WTC11 (cell line): ENCODE measurements around the gene KNOP1. TPM values are rescaled to one million over a fixed set of nuclear protein-coding genes. Genes with fewer than 3 reads are reported as not detected.

Source experiments
- ATAC-seq: fragments of 200-7000 bp; cut with Tn5 transposase; 2 replicates; pipeline ENCODE4 v1.10.0; 2021; ENCODE audit warnings: mild to moderate bottlenecking, moderate library complexity
- CTCF ChIA-PET: fragments of 300-600 bp; sonication (Branson Sonifier 250); formaldehyde crosslinking; loops from one replicate; lab custom pipeline; 2021; ENCODE audit warnings: antibody characterized with exemption; lab: Charles Lee
- POLR2A ChIA-PET: fragments of 350-600 bp; sonication (Branson Sonifier 250); formaldehyde crosslinking; loops from one replicate; lab custom pipeline; 2021; ENCODE audit warnings: antibody characterized with exemption; lab: Charles Lee
- DNase-seq: peaks from one replicate; pipeline ENCODE4 v3.0.0; 2021; ENCODE audit warnings: low spot score
- H3K27ac Mint-ChIP-seq: 2 replicates; pipeline ENCODE4 v1.8.0; 2021; ENCODE audit warnings: mixed read lengths
- H3K27me3 Mint-ChIP-seq: 2 replicates; pipeline ENCODE4 v1.8.0; 2021; ENCODE audit warnings: low read depth, mild to moderate bottlenecking, moderate library complexity, mixed read lengths
- H3K36me3 Mint-ChIP-seq: 2 replicates; pipeline ENCODE4 v1.8.0; 2021; ENCODE audit warnings: mixed read lengths
- H3K4me1 Mint-ChIP-seq: 2 replicates; pipeline ENCODE4 v1.8.0; 2022; ENCODE audit warnings: mixed read lengths
- H3K4me3 Mint-ChIP-seq: 2 replicates; pipeline ENCODE4 v1.8.0; 2021; ENCODE audit warnings: mild to moderate bottlenecking, moderate library complexity, mixed read lengths
- H3K9me3 Mint-ChIP-seq: 2 replicates; pipeline ENCODE4 v1.8.0; 2021; ENCODE audit warnings: mixed read lengths
- ELF4 ChIP-seq: sonication (generic); formaldehyde crosslinking; IDR thresholded peaks from 2 replicates; pipeline ENCODE4 v1.8.1; 2022; ENCODE audit warnings: low read depth, mild to moderate bottlenecking, moderate library complexity, missing genetic modification reagents
- ETV6 ChIP-seq: sonication (generic); formaldehyde crosslinking; IDR thresholded peaks from 2 replicates; pipeline ENCODE4 v1.8.1; 2022; ENCODE audit warnings: mild to moderate bottlenecking, missing genetic modification reagents
- FOXJ3 ChIP-seq: sonication (generic); formaldehyde crosslinking; IDR thresholded peaks from 2 replicates; pipeline ENCODE4 v1.9.0; 2021; ENCODE audit warnings: missing genetic modification reagents, mild to moderate bottlenecking, borderline replicate concordance
- GRHL2 ChIP-seq: fragments of 250-450 bp; sonication (Bioruptor Pico); IDR thresholded peaks from 2 replicates; pipeline ENCODE4 v1.8.0; 2022; ENCODE audit warnings: mild to moderate bottlenecking, moderate library complexity; ENCODE audit not compliant: insufficient replicate concordance, severe bottlenecking
- JUN ChIP-seq: sonication (generic); formaldehyde crosslinking; IDR thresholded peaks from 2 replicates; pipeline ENCODE4 v1.8.0; 2023; ENCODE audit warnings: mild to moderate bottlenecking, missing genetic modification reagents
- MAX ChIP-seq: sonication (generic); formaldehyde crosslinking; IDR thresholded peaks from 2 replicates; pipeline ENCODE4 v1.8.0; 2022; ENCODE audit warnings: mild to moderate bottlenecking, missing genetic modification reagents
- RELA ChIP-seq: sonication (generic); formaldehyde crosslinking; IDR thresholded peaks from 2 replicates; pipeline ENCODE4 v1.8.1; 2022; ENCODE audit warnings: missing genetic modification reagents, mild to moderate bottlenecking, borderline replicate concordance
- TCF7 ChIP-seq: sonication (generic); formaldehyde crosslinking; IDR thresholded peaks from 2 replicates; pipeline ENCODE4 v1.8.0; 2022; ENCODE audit warnings: mild to moderate bottlenecking, low read depth, missing genetic modification reagents, moderate library complexity
- USF1 ChIP-seq: sonication (generic); formaldehyde crosslinking; IDR thresholded peaks from 2 replicates; pipeline ENCODE4 v1.8.0; 2022; ENCODE audit warnings: mild to moderate bottlenecking, missing genetic modification reagents
- ZNF281 ChIP-seq: sonication (generic); formaldehyde crosslinking; IDR thresholded peaks from 2 replicates; pipeline ENCODE4 v1.8.0; 2023; ENCODE audit warnings: mild to moderate bottlenecking, missing genetic modification reagents
- ZNF423 ChIP-seq: fragments of 250-450 bp; sonication (Bioruptor Pico); IDR thresholded peaks from 2 replicates; pipeline ENCODE4 v2.1.2; 2022; ENCODE audit warnings: mild to moderate bottlenecking, moderate library complexity
- total RNA-seq: library from RNA; stranded (reverse); gene quantifications from 3 replicates; pipeline ENCODE4 v1.2.3, GENCODE V29; 2021
- TF ChIP-seq, protein P1 (sequence below): sonication (generic); formaldehyde crosslinking; IDR thresholded peaks from 2 replicates; pipeline ENCODE4 v1.8.0; 2022; ENCODE audit warnings: mild to moderate bottlenecking, missing genetic modification reagents
- TF ChIP-seq, protein P2 (sequence below): sonication (generic); formaldehyde crosslinking; IDR thresholded peaks from 2 replicates; pipeline ENCODE4 v1.8.1; 2022; ENCODE audit warnings: mild to moderate bottlenecking, missing genetic modification reagents, moderate library complexity, borderline replicate concordance
- TF ChIP-seq, protein P3 (sequence below): sonication (generic); formaldehyde crosslinking; IDR thresholded peaks from 2 replicates; pipeline ENCODE4 v1.8.1; 2022; ENCODE audit warnings: missing genetic modification reagents, borderline replicate concordance
- TF ChIP-seq, protein P4 (sequence below): fragments of 250-450 bp; sonication (Bioruptor Pico); IDR thresholded peaks from 2 replicates; pipeline ENCODE4 v1.9.0; 2021; ENCODE audit warnings: mild to moderate bottlenecking

Gene KNOP1
- total RNA-seq, 1 experiment from 2014 or later, result 102 TPM

DNA sequence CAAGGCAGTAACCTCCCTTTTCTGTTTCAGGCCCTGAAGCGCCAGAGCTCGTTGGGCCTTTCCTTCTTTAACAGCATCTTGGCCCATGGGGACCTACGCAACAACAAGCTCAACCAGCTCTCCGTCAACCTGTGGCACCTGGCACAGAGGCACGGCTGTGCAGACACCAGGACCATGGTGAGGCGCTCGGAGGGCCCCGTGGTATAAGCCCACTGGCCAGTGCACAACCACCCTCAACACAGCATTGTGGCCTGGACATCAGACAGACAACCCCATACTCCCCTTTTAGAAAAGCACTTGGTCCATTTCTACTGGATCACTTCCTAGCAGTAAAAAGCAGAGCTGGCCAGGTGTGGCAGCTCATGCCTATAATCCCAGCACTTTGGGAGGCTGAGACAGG, 18.6 kb downstream of the KNOP1 start (continued):
- TF ChIP-seq, protein P1, sequence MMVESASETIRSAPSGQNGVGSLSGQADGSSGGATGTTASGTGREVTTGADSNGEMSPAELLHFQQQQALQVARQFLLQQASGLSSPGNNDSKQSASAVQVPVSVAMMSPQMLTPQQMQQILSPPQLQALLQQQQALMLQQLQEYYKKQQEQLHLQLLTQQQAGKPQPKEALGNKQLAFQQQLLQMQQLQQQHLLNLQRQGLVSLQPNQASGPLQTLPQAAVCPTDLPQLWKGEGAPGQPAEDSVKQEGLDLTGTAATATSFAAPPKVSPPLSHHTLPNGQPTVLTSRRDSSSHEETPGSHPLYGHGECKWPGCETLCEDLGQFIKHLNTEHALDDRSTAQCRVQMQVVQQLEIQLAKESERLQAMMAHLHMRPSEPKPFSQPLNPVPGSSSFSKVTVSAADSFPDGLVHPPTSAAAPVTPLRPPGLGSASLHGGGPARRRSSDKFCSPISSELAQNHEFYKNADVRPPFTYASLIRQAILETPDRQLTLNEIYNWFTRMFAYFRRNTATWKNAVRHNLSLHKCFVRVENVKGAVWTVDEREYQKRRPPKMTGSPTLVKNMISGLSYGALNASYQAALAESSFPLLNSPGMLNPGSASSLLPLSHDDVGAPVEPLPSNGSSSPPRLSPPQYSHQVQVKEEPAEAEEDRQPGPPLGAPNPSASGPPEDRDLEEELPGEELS (CRISPR knock-in tag), result no peak
- TF ChIP-seq TCF7 (CRISPR knock-in tag), result no peak
- TF ChIP-seq, all 79 proteins: peak for 0

DNA sequence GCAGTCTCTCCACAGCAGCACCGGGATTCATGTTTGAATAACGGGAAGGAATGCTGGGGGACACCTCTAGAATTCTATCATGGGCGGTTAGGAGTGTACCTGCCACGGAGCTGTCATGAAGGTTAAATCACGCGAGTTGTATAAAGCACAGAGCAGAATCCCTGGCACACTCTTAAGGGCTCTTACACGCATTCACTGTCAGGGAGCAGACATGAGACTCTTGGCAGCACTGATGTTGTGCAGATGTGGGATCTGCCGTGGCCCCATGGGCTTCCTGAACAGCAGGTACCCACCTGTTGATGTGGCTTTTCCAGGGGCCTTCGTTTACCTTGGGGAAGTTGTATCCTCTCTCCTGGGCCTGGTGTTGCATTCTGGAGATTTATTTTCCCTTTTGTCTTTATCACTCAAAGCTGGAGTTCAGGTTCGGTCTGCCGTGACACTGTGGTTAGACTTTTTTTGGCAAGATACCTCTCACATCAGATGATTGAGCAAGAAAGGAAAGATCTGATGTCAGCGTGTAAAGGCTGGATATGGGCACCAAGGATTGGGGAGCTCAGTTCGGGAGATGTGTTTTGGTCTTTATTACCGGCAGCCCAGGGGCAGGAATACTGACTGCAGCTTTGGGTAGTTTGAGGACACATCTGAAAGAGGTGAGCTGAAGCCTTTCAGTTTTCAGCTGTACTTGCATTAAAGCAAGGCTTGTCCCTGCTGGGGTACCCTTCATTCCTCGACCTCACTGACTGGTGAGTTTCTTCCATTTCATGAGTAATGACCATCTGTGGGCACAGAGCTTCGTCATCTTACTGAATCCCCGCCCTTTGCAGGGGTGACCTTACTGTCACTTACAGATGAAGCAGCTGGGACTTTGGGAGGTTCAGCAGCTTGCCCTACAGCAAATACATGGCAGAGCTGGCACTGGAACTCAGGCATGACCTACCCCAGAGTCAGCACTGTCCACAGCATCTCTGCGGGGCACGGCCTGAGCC, 19.3 kb downstream of the KNOP1 start:
- peaks cover 3% of the 10 kb centered on the region; the same call in 1 of the 2 replicates for H3K9me3 Mint-ChIP-seq
- no peaks in the 10 kb centered on the region for H3K4me1 Mint-ChIP-seq
- peak overlapping the region; percentile 18 for H3K27ac Mint-ChIP-seq
- H3K36me3 Mint-ChIP-seq, result peaks cover 75% of the 10 kb centered on the region
- no peaks in the 10 kb centered on the region for H3K27me3 Mint-ChIP-seq
- DNase-seq (no peak), ATAC-seq (no peak)
- TF ChIP-seq, protein P2, sequence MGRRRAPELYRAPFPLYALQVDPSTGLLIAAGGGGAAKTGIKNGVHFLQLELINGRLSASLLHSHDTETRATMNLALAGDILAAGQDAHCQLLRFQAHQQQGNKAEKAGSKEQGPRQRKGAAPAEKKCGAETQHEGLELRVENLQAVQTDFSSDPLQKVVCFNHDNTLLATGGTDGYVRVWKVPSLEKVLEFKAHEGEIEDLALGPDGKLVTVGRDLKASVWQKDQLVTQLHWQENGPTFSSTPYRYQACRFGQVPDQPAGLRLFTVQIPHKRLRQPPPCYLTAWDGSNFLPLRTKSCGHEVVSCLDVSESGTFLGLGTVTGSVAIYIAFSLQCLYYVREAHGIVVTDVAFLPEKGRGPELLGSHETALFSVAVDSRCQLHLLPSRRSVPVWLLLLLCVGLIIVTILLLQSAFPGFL (CRISPR knock-in tag), result no peak
- TF ChIP-seq ZNF423 (CRISPR knock-in tag) (no peak), JUN (CRISPR knock-in tag) (no peak), MAX (CRISPR knock-in tag) (no peak), ELF4 (CRISPR knock-in tag) (no peak)
- TF ChIP-seq, all 79 proteins: peak for 0
- ChIA-PET CTCF (interaction anchor here (2.1 to 2.2 kb wide), 2 partner anchors 18 to 115 kb away, joined by 8 to 11 read pairs; no protein-coding TSS in a partner anchor), POLR2A (interaction anchor here (1.0 to 1.3 kb wide), 2 partner anchors 10 to 20 kb away, joined by 3 to 5 read pairs; no protein-coding TSS in a partner anchor)
- H3K4me3 Mint-ChIP-seq, result no peak overlapping the region

GRCh38 chr16:19697756-19698318, 20.2 kb downstream of the KNOP1 start:
- Mint-ChIP-seq H3K4me1 (no peaks in the 10 kb centered on the region), H3K4me3 (no peak overlapping the region), H3K27ac (no peak overlapping the region), H3K36me3 (peaks cover 69% of the 10 kb centered on the region), H3K27me3 (no peaks in the 10 kb centered on the region), H3K9me3 (peaks cover 3% of the 10 kb centered on the region; the same call in 1 of the 2 replicates)
- DNase-seq (no peak), ATAC-seq (no peak)
- ChIA-PET POLR2A (interaction anchor here (1.3 kb wide), 1 partner anchor 9 kb away, joined by 3 read pairs; no protein-coding TSS in a partner anchor), CTCF (interaction anchor here (2.1 kb wide), 1 partner anchor 17 kb away, joined by 11 read pairs; no protein-coding TSS in a partner anchor)
- no peak for TF ChIP-seq USF1 (CRISPR knock-in tag)
- no peak for TF ChIP-seq GRHL2 (CRISPR knock-in tag)
- no peak for TF ChIP-seq JUN (CRISPR knock-in tag)
- no peak for TF ChIP-seq ETV6 (CRISPR knock-in tag)
- TF ChIP-seq ZNF281 (CRISPR knock-in tag), result no peak
- TF ChIP-seq FOXJ3 (CRISPR knock-in tag), result no peak
- TF ChIP-seq RELA (CRISPR knock-in tag), result no peak
- TF ChIP-seq, protein P3, sequence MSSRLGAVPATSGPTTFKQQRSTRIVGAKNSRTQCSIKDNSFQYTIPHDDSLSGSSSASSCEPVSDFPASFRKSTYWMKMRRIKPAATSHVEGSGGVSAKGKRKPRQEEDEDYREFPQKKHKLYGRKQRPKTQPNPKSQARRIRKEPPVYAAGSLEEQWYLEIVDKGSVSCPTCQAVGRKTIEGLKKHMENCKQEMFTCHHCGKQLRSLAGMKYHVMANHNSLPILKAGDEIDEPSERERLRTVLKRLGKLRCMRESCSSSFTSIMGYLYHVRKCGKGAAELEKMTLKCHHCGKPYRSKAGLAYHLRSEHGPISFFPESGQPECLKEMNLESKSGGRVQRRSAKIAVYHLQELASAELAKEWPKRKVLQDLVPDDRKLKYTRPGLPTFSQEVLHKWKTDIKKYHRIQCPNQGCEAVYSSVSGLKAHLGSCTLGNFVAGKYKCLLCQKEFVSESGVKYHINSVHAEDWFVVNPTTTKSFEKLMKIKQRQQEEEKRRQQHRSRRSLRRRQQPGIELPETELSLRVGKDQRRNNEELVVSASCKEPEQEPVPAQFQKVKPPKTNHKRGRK (CRISPR knock-in tag), result no peak
- TF ChIP-seq, protein P4, sequence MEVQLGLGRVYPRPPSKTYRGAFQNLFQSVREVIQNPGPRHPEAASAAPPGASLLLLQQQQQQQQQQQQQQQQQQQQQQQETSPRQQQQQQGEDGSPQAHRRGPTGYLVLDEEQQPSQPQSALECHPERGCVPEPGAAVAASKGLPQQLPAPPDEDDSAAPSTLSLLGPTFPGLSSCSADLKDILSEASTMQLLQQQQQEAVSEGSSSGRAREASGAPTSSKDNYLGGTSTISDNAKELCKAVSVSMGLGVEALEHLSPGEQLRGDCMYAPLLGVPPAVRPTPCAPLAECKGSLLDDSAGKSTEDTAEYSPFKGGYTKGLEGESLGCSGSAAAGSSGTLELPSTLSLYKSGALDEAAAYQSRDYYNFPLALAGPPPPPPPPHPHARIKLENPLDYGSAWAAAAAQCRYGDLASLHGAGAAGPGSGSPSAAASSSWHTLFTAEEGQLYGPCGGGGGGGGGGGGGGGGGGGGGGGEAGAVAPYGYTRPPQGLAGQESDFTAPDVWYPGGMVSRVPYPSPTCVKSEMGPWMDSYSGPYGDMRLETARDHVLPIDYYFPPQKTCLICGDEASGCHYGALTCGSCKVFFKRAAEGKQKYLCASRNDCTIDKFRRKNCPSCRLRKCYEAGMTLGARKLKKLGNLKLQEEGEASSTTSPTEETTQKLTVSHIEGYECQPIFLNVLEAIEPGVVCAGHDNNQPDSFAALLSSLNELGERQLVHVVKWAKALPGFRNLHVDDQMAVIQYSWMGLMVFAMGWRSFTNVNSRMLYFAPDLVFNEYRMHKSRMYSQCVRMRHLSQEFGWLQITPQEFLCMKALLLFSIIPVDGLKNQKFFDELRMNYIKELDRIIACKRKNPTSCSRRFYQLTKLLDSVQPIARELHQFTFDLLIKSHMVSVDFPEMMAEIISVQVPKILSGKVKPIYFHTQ (CRISPR knock-in tag), result no peak
